Fibroblast of skin of left quadriceps (primary cell): Measurements from ENCODE around the gene IFNGR1.
A peak's percentile ranks its signal among the peaks of the same experiment; 100 is the strongest.
"Not testable (repeated sequence)": the region's sequence is repeated elsewhere in the genome, so short reads cannot be mapped to it uniquely, and the experiment has no call there.

Source experiments
- DNase-seq, 2 experiments: peaks; one replicate each; pipeline ENCODE4 v3.0.0-alpha.2; 2013; ENCODE audit warnings: low read depth in 2 of 2

The IFNGR1 gene

GRCh38 chr6:137218917-137219663, at the start of gene IFNGR1:
Gene IFNGR1 (minus strand): TSS chr6:137219385. CDS start chr6:137219327, 58 bp downstream.
- peak; percentile 64 to 71 for DNase-seq

GRCh38 chr6:137268911-137269310, 49.7 kb upstream of the IFNGR1 start:
- DNase-seq, result no peak

- DNase-seq, result no peak
Observed at GRCh38 chr6:137266309-137266586, 47.1 kb upstream of the IFNGR1 start.

GRCh38 chr6:137265561-137266308, 46.5 kb upstream of the IFNGR1 start:
- DNase-seq, result no peak

GRCh38 chr6:137264311-137265075, 45.3 kb upstream of the IFNGR1 start:
- DNase-seq, result peak in 1 of 2 experiments; percentile 27

GRCh38 chr6:137261761-137262160, 42.6 kb upstream of the IFNGR1 start:
- DNase-seq, result no peak

GRCh38 chr6:137261361-137261760, 42.2 kb upstream of the IFNGR1 start:
- DNase-seq, result no peak

- no peak for DNase-seq
Observed at GRCh38 chr6:137260217-137260616, 41.0 kb upstream of the IFNGR1 start.

- no peak for DNase-seq
Observed at GRCh38 chr6:137259349-137259748, 40.2 kb upstream of the IFNGR1 start.

GRCh38 chr6:137258170-137258569, 39.0 kb upstream of the IFNGR1 start:
- DNase-seq, result no peak

- no peak for DNase-seq
Observed at GRCh38 chr6:137256350-137257103, 37.3 kb upstream of the IFNGR1 start.

GRCh38 chr6:137254966-137255365, 35.8 kb upstream of the IFNGR1 start:
- no peak for DNase-seq

- not testable (repeated sequence) for DNase-seq
Observed at GRCh38 chr6:137254430-137254829, 35.2 kb upstream of the IFNGR1 start.

GRCh38 chr6:137248702-137249101, 29.5 kb upstream of the IFNGR1 start:
- no peak for DNase-seq

- DNase-seq, result no peak
Observed at GRCh38 chr6:137247724-137248123, 28.5 kb upstream of the IFNGR1 start.

- DNase-seq, result no peak
Observed at GRCh38 chr6:137246791-137247202, 27.6 kb upstream of the IFNGR1 start.

GRCh38 chr6:137246164-137246563, 27.0 kb upstream of the IFNGR1 start:
- DNase-seq, result no peak

- DNase-seq, result no peak
Observed at GRCh38 chr6:137241481-137242038, 22.4 kb upstream of the IFNGR1 start.

- peak; percentile 35 to 40 for DNase-seq
Observed at GRCh38 chr6:137240168-137240567, 21.0 kb upstream of the IFNGR1 start.

GRCh38 chr6:137237413-137238170, 18.4 kb upstream of the IFNGR1 start:
- DNase-seq, result no peak
